HG03520 (cell line): ENCODE results near the gene SLC7A6.

Source experiments
- ATAC-seq: cut with Tn5 transposase; IDR thresholded peaks from one replicate; pipeline ENCODE4 v1.9.1; 2021; ENCODE audit warnings: mild to moderate bottlenecking, moderate library complexity; ENCODE audit not compliant: unreplicated experiment

SLC7A6 gene

GRCh38 chr16:68298907-68299561 lies 34.7 kb downstream of the SLC7A6 start:
- ATAC-seq: no peak

- ATAC-seq: no peak
Observed at GRCh38 chr16:68299571-68300453, 35.5 kb downstream of the SLC7A6 start.

GRCh38 chr16:68300734-68301459 lies 36.6 kb downstream of the SLC7A6 start:
- no peak for ATAC-seq

- ATAC-seq: no peak
Observed at GRCh38 chr16:68306633-68307032, 42.3 kb downstream of the SLC7A6 start.

GRCh38 chr16:68309799-68310198 lies 45.5 kb downstream of the SLC7A6 start:
- no peak for ATAC-seq

GRCh38 chr16:68310437-68310773 lies 46.1 kb downstream of the SLC7A6 start:
- ATAC-seq: no peak

- ATAC-seq: peak; percentile 96
Observed at GRCh38 chr16:68310774-68311511, 46.6 kb downstream of the SLC7A6 start, which contains the start of the genes PRMT7 and SLC7A6OS. PRMT7 (plus strand) TSS chr16:68311019; CDS start chr16:68315980, 4,961 bp downstream. SLC7A6OS (minus strand) TSS chr16:68310946; CDS start chr16:68310926, 20 bp downstream.

GRCh38 chr16:68313116-68313515 lies 48.8 kb downstream of the SLC7A6 start:
- no peak for ATAC-seq

GRCh38 chr16:68319185-68319908 lies 55.0 kb downstream of the SLC7A6 start:
- ATAC-seq: no peak

GRCh38 chr16:68324336-68324735 lies 60.0 kb downstream of the SLC7A6 start:
- ATAC-seq: no peak

- no peak for ATAC-seq
Observed at GRCh38 chr16:68324780-68325357, 60.5 kb downstream of the SLC7A6 start.

- peak; percentile 67 for ATAC-seq
Observed at GRCh38 chr16:68328151-68328859, 64.0 kb downstream of the SLC7A6 start.

GRCh38 chr16:68328860-68329390 lies 64.6 kb downstream of the SLC7A6 start:
- no peak for ATAC-seq

GRCh38 chr16:68331879-68332410 lies 67.6 kb downstream of the SLC7A6 start:
- ATAC-seq: no peak

GRCh38 chr16:68332411-68333121 lies 68.2 kb downstream of the SLC7A6 start:
- no peak for ATAC-seq

GRCh38 chr16:68335175-68335574 lies 70.8 kb downstream of the SLC7A6 start:
- no peak for ATAC-seq

GRCh38 chr16:68338326-68339119 lies 74.2 kb downstream of the SLC7A6 start:
- no peak for ATAC-seq
